Bronchial epithelial cell (primary cell): ENCODE data around the gene CACTIN. TPM values are rescaled to one million over a fixed set of nuclear protein-coding genes. Genes with fewer than 3 reads are reported as not detected.

Source experiments
- DNase-seq: peaks from one replicate; pipeline ENCODE4 v3.0.0-alpha.2; 2010; ENCODE audit warnings: low read depth
- FAIRE-seq: peaks from 2 replicates; lab custom pipeline; 2011; peaks lifted over from hg19 to GRCh38; lab: Jason Lieb, UNC
- H3K27me3 ChIP-seq: 2 replicates; pipeline ENCODE4 v1.5.1; 2011; ENCODE audit warnings: low read length; ENCODE audit not compliant: control insufficient read depth, insufficient read depth
- H3K36me3 ChIP-seq: 2 replicates; pipeline ENCODE4 v1.5.1; 2011; ENCODE audit warnings: low read length; ENCODE audit not compliant: control insufficient read depth, insufficient read depth
- H3K4me3 ChIP-seq: 2 replicates; pipeline ENCODE4 v1.5.1; 2011; ENCODE audit warnings: mild to moderate bottlenecking, low read depth, low read length, control low read depth
- CTCF ChIP-seq: IDR thresholded peaks from 2 replicates; pipeline ENCODE4 v1.5.1; 2011; ENCODE audit warnings: mild to moderate bottlenecking, moderate library complexity, low read length, control low read depth, inconsistent platforms; ENCODE audit not compliant: insufficient read depth, severe bottlenecking
- total RNA-seq: library from RNA; depleted of rRNA; stranded (reverse); fragments of >200 nt; gene quantifications from 2 replicates; pipeline ENCODE4 v1.2.1, GENCODE V29; 2014

Gene CACTIN
- total RNA-seq, 1 donor from 2014 or later = 30.3 TPM

- Histone ChIP-seq H3K4me3 (no peak overlapping the region), H3K36me3 (peaks cover 15% of the 10 kb centered on the region), H3K27me3 (no peaks in the 10 kb centered on the region)
- TF ChIP-seq CTCF = no peak
- FAIRE-seq (no peak), DNase-seq (no peak)
Measured at GRCh38 chr19:3620145-3620816, 6.3 kb downstream of the CACTIN start.

- H3K36me3 ChIP-seq = peaks cover 15% of the 10 kb centered on the region
Measured at GRCh38 chr19:3619631-3620012, 7.0 kb downstream of the CACTIN start.

GRCh38 chr19:3618811-3619630, 7.6 kb downstream of the CACTIN start:
- TF ChIP-seq CTCF = no peak
- Histone ChIP-seq H3K36me3 (peaks cover 15% of the 10 kb centered on the region), H3K27me3 (no peaks in the 10 kb centered on the region), H3K4me3 (no peak overlapping the region)
- FAIRE-seq = no peak
- DNase-seq = no peak

More at GRCh38 chr19:3619631-3620012, 7.0 kb downstream of the CACTIN start:
- H3K4me3 ChIP-seq = no peak overlapping the region
- FAIRE-seq = no peak
- H3K27me3 ChIP-seq = no peaks in the 10 kb centered on the region
- DNase-seq = no peak
- TF ChIP-seq CTCF = no peak

GRCh38 chr19:3618144-3618810, 8.3 kb downstream of the CACTIN start:
- Histone ChIP-seq H3K36me3 (peaks cover 13% of the 10 kb centered on the region), H3K4me3 (no peak overlapping the region), H3K27me3 (no peaks in the 10 kb centered on the region)
- TF ChIP-seq CTCF = peak; percentile 81
- DNase-seq = no peak
- FAIRE-seq = no peak

- DNase-seq (no peak), FAIRE-seq (no peak)
- H3K36me3 ChIP-seq = peaks cover 15% of the 10 kb centered on the region
- no peak overlapping the region for H3K4me3 ChIP-seq
- no peaks in the 10 kb centered on the region for H3K27me3 ChIP-seq
- no peak for TF ChIP-seq CTCF
Measured at GRCh38 chr19:3617463-3617862, 9.1 kb downstream of the CACTIN start.
